Vagina (tissue), 2 donors: Measurements from ENCODE around the gene HAUS3. TPM values are rescaled to one million over a fixed set of nuclear protein-coding genes. Genes with fewer than 3 reads are reported as not detected.
A peak's percentile ranks its signal among the peaks of the same experiment; 100 is the strongest.

Source experiments
- DNase-seq, 2 donors: peaks; one replicate each; pipeline ENCODE4 v3.0.0-alpha.2; 2017; ENCODE audit errors: extremely low spot score in 2 of 2
- H3K27ac ChIP-seq: fragments of 200-600 bp; sonication (generic); one replicate; pipeline ENCODE4 v1.5.1; 2019
- H3K27me3 ChIP-seq: fragments of 200-600 bp; sonication (generic); one replicate; pipeline ENCODE4 v1.5.1; 2019
- H3K36me3 ChIP-seq, 2 donors: fragments of 200-600 bp; sonication (generic); one replicate each; pipeline ENCODE4 v1.5.1; 2017 to 2019
- H3K4me1 ChIP-seq: fragments of 200-600 bp; sonication (generic); one replicate; pipeline ENCODE4 v1.5.1; 2019
- H3K4me3 ChIP-seq, 2 donors: fragments of 200-600 bp; sonication (generic); 1 replicate in 1 of 2; 2 replicates in 1 of 2; pipeline ENCODE4 v1.5.1; 2016 to 2019
- H3K9me3 ChIP-seq: fragments of 200-600 bp; sonication (generic); one replicate; pipeline ENCODE4 v1.5.1; 2019
- CTCF ChIP-seq, 3 experiments: fragments of 450-650 bp in 2 of 3; fragments of 200-600 bp in 1 of 3; sonication (generic) in 1 of 3; IDR thresholded peaks; one replicate each; pipeline ENCODE4 v1.5.1; 2017 to 2019; ENCODE audit warnings: antibody characterized with exemption in 3 of 3, mild to moderate bottlenecking in 2 of 3, moderate library complexity in 2 of 3
- POLR2A ChIP-seq, 2 donors: fragments of 450-650 bp; IDR thresholded peaks; one replicate each; pipeline ENCODE4 v1.6.1; 2017; ENCODE audit warnings: antibody characterized with exemption in 2 of 2, mild to moderate bottlenecking in 2 of 2, moderate library complexity in 2 of 2
- POLR2AphosphoS5 ChIP-seq, 2 donors: sonication (generic); formaldehyde crosslinking; IDR thresholded peaks; one replicate each; pipeline ENCODE4 v1.9.0; 2017; ENCODE audit warnings: antibody characterized with exemption in 2 of 2, mild to moderate bottlenecking in 2 of 2, low read depth in 1 of 2; ENCODE audit not compliant: insufficient read depth in 1 of 2
- intact Hi-C: fragments of 100-400 bp; cut with DNase I; formaldehyde crosslinking; loops from one replicate; pipeline ENCODE4 v1.15.1; 2023
- total RNA-seq: library from RNA; depleted of rRNA; stranded (reverse); fragments of >200 nt; gene quantifications from one replicate; pipeline ENCODE4 v1.2.3, GENCODE V29; 2016

The HAUS3 gene
- total RNA-seq, 1 donor from 2014 or later, result 9.6 TPM

- H3K36me3 ChIP-seq, result peaks cover 0 to 33% of the 10 kb centered on the region in 2 donors
- no peak overlapping the region for H3K27ac ChIP-seq
- peaks cover 20% of the 10 kb centered on the region for H3K4me1 ChIP-seq
- H3K9me3 ChIP-seq, result no peaks in the 10 kb centered on the region
- H3K4me3 ChIP-seq, result no peak overlapping the region
- TF ChIP-seq POLR2A (IDR thresholded peaks at IDR 0.05) (no peak), CTCF (IDR thresholded peaks at IDR 0.05) (no peak), POLR2AphosphoS5 (IDR thresholded peaks at IDR 0.05; ENCODE audit: insufficient read depth in 1 of 2, low read depth in 1 of 2) (no peak)
- DNase-seq, result no peak
- no peaks in the 10 kb centered on the region for H3K27me3 ChIP-seq
- intact Hi-C loops, result no loop called here
These were observed 5.5 kb upstream of the HAUS3 start for GRCh38 chr4:2247128-2248043.

- intact Hi-C loops, result no loop called here
- DNase-seq, result peak in 1 of 2 donors; percentile 77
- no peak for TF ChIP-seq POLR2AphosphoS5 (IDR thresholded peaks at IDR 0.05; ENCODE audit: insufficient read depth in 1 of 2, low read depth in 1 of 2)
- no peak for TF ChIP-seq CTCF (IDR thresholded peaks at IDR 0.05)
- no peak for TF ChIP-seq POLR2A (IDR thresholded peaks at IDR 0.05)
- Histone ChIP-seq H3K4me3 (no peak overlapping the region), H3K4me1 (peaks cover 22% of the 10 kb centered on the region), H3K27me3 (no peaks in the 10 kb centered on the region), H3K36me3 (peaks cover 0 to 32% of the 10 kb centered on the region in 2 donors), H3K27ac (no peak overlapping the region), H3K9me3 (no peaks in the 10 kb centered on the region)
These were observed 4.6 kb upstream of the HAUS3 start for GRCh38 chr4:2246384-2247127.

- intact Hi-C loops, result no loop called here
These were observed 3.9 kb upstream of the HAUS3 start for GRCh38 chr4:2245787-2246275.

GRCh38 chr4:2245057-2245786 is 3.3 kb upstream of the HAUS3 start:
- peak in 1 of 2 donors; percentile 96 for DNase-seq
- no peak for TF ChIP-seq POLR2AphosphoS5 (IDR thresholded peaks at IDR 0.05; ENCODE audit: insufficient read depth in 1 of 2, low read depth in 1 of 2)
- H3K9me3 ChIP-seq, result no peaks in the 10 kb centered on the region
- H3K36me3 ChIP-seq, result peaks cover 0 to 18% of the 10 kb centered on the region in 2 donors
- H3K4me3 ChIP-seq, result no peak overlapping the region
- peaks cover 34% of the 10 kb centered on the region for H3K4me1 ChIP-seq
- intact Hi-C loops, result no loop called here
- peak overlapping the region; percentile 37 for H3K27ac ChIP-seq
- no peaks in the 10 kb centered on the region for H3K27me3 ChIP-seq

More at GRCh38 chr4:2245787-2246275, 3.9 kb upstream of the HAUS3 start:
- peaks cover 27% of the 10 kb centered on the region for H3K4me1 ChIP-seq
- no peak overlapping the region for H3K27ac ChIP-seq
- no peak overlapping the region for H3K4me3 ChIP-seq
- peaks cover 0 to 24% of the 10 kb centered on the region in 2 donors for H3K36me3 ChIP-seq
- H3K9me3 ChIP-seq, result no peaks in the 10 kb centered on the region
- no peaks in the 10 kb centered on the region for H3K27me3 ChIP-seq
- DNase-seq, result no peak
- TF ChIP-seq POLR2A (IDR thresholded peaks at IDR 0.05), result no peak
- TF ChIP-seq CTCF (IDR thresholded peaks at IDR 0.05), result no peak
- TF ChIP-seq POLR2AphosphoS5 (IDR thresholded peaks at IDR 0.05; ENCODE audit: insufficient read depth in 1 of 2, low read depth in 1 of 2), result no peak
